HepG2 (cell line): ENCODE results near the gene NSFL1C. TPM values are rescaled to one million over a fixed set of nuclear protein-coding genes. Genes with fewer than 3 reads are reported as not detected.

Experiments
- ATRX ChIP-seq: sonication (generic); formaldehyde crosslinking; IDR thresholded peaks from 2 replicates; pipeline ENCODE4 v1.4.0; 2020; ENCODE audit warnings: missing genetic modification reagents, borderline replicate concordance
- CBX5 ChIP-seq: sonication (generic); formaldehyde crosslinking; IDR thresholded peaks from 2 replicates; pipeline ENCODE4 v1.4.0; 2020; ENCODE audit warnings: missing genetic modification reagents, borderline replicate concordance
- CHCHD3 ChIP-seq: sonication (generic); formaldehyde crosslinking; IDR thresholded peaks from 2 replicates; pipeline ENCODE4 v1.8.0; 2022; ENCODE audit warnings: mild to moderate bottlenecking, missing genetic modification reagents, moderate library complexity
- ETV5 ChIP-seq: IDR thresholded peaks from 2 replicates; pipeline ENCODE4 v1.6.1; 2018; ENCODE audit warnings: missing biosample characterization, missing genetic modification reagents, inconsistent platforms, borderline replicate concordance
- FOXA3 ChIP-seq: IDR thresholded peaks from 2 replicates; pipeline ENCODE4 v1.6.1; 2016; ENCODE audit warnings: missing genetic modification reagents, missing compliant biosample characterization
- FOXK1 ChIP-seq: sonication (generic); formaldehyde crosslinking; IDR thresholded peaks from 2 replicates; pipeline ENCODE4 v1.4.0; 2020; ENCODE audit warnings: low read depth, missing genetic modification reagents, borderline replicate concordance
- MBNL3 ChIP-seq: fragments of 250-450 bp; sonication (Bioruptor Pico); conservative IDR thresholded peaks from 2 replicates; pipeline ENCODE4 v1.8.0; 2022; ENCODE audit warnings: mild to moderate bottlenecking, inconsistent platforms
- MIXL1 ChIP-seq: IDR thresholded peaks from 2 replicates; pipeline ENCODE4 v1.6.1; 2016
- NCOA1 ChIP-seq: sonication (generic); formaldehyde crosslinking; IDR thresholded peaks from 2 replicates; pipeline ENCODE4 v1.9.0; 2021; ENCODE audit warnings: missing genetic modification reagents
- POLR2A ChIP-seq, 2 experiments: IDR thresholded peaks; 2 replicates each; pipeline ENCODE4 v1.6.1; 2011; ENCODE audit warnings: low read depth in 2 of 2, low read length in 2 of 2, mild to moderate bottlenecking in 1 of 2, moderate library complexity in 1 of 2; ENCODE audit not compliant: insufficient read depth in 1 of 2
- SP1 ChIP-seq, 2 experiments: fragments of 450-650 bp in 1 of 2; sonication (generic) in 1 of 2; formaldehyde crosslinking in 1 of 2; IDR thresholded peaks; 2 replicates each; pipeline versions ENCODE4 v1.4.0 to v1.6.1; 2016 to 2020; ENCODE audit warnings: missing genetic modification reagents in 1 of 2
- THYN1 ChIP-seq: sonication (generic); formaldehyde crosslinking; IDR thresholded peaks from 2 replicates; pipeline ENCODE4 v1.8.1; 2023; ENCODE audit warnings: low read depth, mild to moderate bottlenecking, moderate library complexity, missing genetic modification reagents, borderline replicate concordance
- YEATS2 ChIP-seq: sonication (generic); formaldehyde crosslinking; IDR thresholded peaks from 2 replicates; pipeline ENCODE4 v1.4.0; 2020; ENCODE audit warnings: missing genetic modification reagents, borderline replicate concordance
- ZNF121 ChIP-seq: sonication (generic); formaldehyde crosslinking; IDR thresholded peaks from 2 replicates; pipeline ENCODE4 v1.5.0; 2020; ENCODE audit warnings: mild to moderate bottlenecking, missing genetic modification reagents
- ZNF549 ChIP-seq: sonication (generic); formaldehyde crosslinking; IDR thresholded peaks from 2 replicates; pipeline ENCODE4 v1.5.0; 2020; ENCODE audit warnings: missing genetic modification reagents
- ZNF605 ChIP-seq: sonication (generic); formaldehyde crosslinking; IDR thresholded peaks from 2 replicates; pipeline ENCODE4 v1.8.0; 2022; ENCODE audit warnings: mild to moderate bottlenecking, missing genetic modification reagents
- ZNF678 ChIP-seq: sonication (generic); formaldehyde crosslinking; IDR thresholded peaks from 2 replicates; pipeline ENCODE4 v1.4.0; 2020; ENCODE audit warnings: mild to moderate bottlenecking, missing genetic modification reagents
- ZSCAN9 ChIP-seq: IDR thresholded peaks from 2 replicates; pipeline ENCODE4 v1.6.1; 2016; ENCODE audit warnings: borderline replicate concordance
- polyA plus RNA-seq, 8 experiments: library from polyadenylated mRNA; depleted of rRNA in 3 of 8; stranded (reverse) in 7 of 8; unstranded in 1 of 8; fragments of >200 nt; fragmentation: Illumina TruSeq in 4 of 8; extraction: Trizol in 4 of 8; gene quantifications; 2 replicates each; pipeline versions ENCODE4 v1.2.1 to v1.2.3, GENCODE V29; 2011 to 2016; ENCODE audit warnings: low read depth in 4 of 8, missing spikeins in 1 of 8, mixed read lengths in 1 of 8; ENCODE audit not compliant: insufficient read depth in 1 of 8
- total RNA-seq, 5 experiments: library from RNA; depleted of rRNA; stranded (reverse); fragments of >200 nt; fragmentation: Illumina TruSeq; extraction: Trizol; gene quantifications; 2 replicates each; pipeline ENCODE4 v1.2.3, GENCODE V29; 2016; ENCODE audit warnings: low read depth in 1 of 5
- TF ChIP-seq, protein P1 (sequence below): sonication (generic); formaldehyde crosslinking; IDR thresholded peaks from 2 replicates; pipeline ENCODE4 v1.4.0; 2020; ENCODE audit warnings: missing genetic modification reagents
- TF ChIP-seq, protein P2 (sequence below): sonication (generic); IDR thresholded peaks from 2 replicates; pipeline ENCODE4 v1.6.1; 2016; ENCODE audit warnings: low read depth, borderline replicate concordance
- TF ChIP-seq, protein P3 (sequence below): sonication (generic); formaldehyde crosslinking; IDR thresholded peaks from 2 replicates; pipeline ENCODE4 v1.4.0; 2020; ENCODE audit warnings: missing genetic modification reagents
- TF ChIP-seq, protein P4 (sequence below): sonication (generic); formaldehyde crosslinking; IDR thresholded peaks from 2 replicates; pipeline ENCODE4 v1.4.0; 2020; ENCODE audit warnings: missing genetic modification reagents

Gene NSFL1C
- total and polyA plus RNA-seq, 2 of the 13 experiments (the other 11 are each of a cell fraction or from before 2014, with no cell fraction given) = 22.9 to 62.7 TPM

DNA sequence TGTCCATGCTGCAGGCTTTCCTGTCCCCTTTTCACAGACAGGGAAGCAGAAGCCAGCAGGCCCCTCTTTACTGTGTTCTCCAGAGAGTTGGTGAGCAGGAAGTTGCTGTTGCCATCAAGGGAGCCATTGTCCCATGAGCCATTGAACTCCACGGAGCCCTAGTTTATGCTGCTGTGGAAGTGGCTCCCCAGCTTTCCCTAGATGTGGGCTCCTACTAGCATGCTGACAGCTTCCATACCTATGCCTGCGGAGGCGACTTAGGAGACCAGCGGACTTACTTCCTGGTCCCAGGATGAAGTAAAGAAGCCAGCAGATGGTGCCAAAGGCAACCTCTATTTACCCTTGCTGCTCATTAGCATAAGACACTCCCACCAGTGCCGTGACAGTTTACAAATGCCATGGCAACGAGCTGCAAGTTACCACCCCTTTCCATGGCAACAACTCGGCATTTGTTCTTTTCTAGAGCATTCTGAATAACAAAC, 43.0 kb downstream of the NSFL1C start (continued):
- TF ChIP-seq THYN1 (CRISPR knock-in tag) (no peak), ZNF549 (no peak), POLR2A (IDR thresholded peaks at IDR 0.05; ENCODE audit: insufficient read depth in 1 of 2, low read depth in 2 of 2, low read length in 2 of 2) (peak in 1 of 2 experiments; percentile 43; a peak in 1 of 4 replicates), MIXL1 (0 out of 2 replicates have a peak, but pooled peaks have one; percentile 30), MBNL3 (CRISPR knock-in tag) (no peak), ATRX (no peak), YEATS2 (CRISPR knock-in tag) (0 out of 2 replicates have a peak, but pooled peaks have one; percentile 30), CBX5 (CRISPR knock-in tag) (no peak), ZNF605 (no peak), CHCHD3 (CRISPR knock-in tag) (no peak), ZNF121 (CRISPR knock-in tag) (no peak), ZNF678 (CRISPR knock-in tag) (no peak), FOXK1 (CRISPR knock-in tag) (peak; percentile 76; the same call in 1 of the 2 replicates), SP1 (IDR thresholded peaks at IDR 0.05) (no peak), SP1 (CRISPR knock-in tag; IDR thresholded peaks at IDR 0.05) (peak; percentile 73), NCOA1 (CRISPR knock-in tag) (0 out of 2 replicates have a peak, but pooled peaks have one; percentile 61), ETV5 (peak; percentile 20; the same call in 1 of the 2 replicates), ZSCAN9 (CRISPR knock-in tag) (0 out of 2 replicates have a peak, but pooled peaks have one; percentile 32), FOXA3 (peak; percentile 80)
- TF ChIP-seq, protein P1, sequence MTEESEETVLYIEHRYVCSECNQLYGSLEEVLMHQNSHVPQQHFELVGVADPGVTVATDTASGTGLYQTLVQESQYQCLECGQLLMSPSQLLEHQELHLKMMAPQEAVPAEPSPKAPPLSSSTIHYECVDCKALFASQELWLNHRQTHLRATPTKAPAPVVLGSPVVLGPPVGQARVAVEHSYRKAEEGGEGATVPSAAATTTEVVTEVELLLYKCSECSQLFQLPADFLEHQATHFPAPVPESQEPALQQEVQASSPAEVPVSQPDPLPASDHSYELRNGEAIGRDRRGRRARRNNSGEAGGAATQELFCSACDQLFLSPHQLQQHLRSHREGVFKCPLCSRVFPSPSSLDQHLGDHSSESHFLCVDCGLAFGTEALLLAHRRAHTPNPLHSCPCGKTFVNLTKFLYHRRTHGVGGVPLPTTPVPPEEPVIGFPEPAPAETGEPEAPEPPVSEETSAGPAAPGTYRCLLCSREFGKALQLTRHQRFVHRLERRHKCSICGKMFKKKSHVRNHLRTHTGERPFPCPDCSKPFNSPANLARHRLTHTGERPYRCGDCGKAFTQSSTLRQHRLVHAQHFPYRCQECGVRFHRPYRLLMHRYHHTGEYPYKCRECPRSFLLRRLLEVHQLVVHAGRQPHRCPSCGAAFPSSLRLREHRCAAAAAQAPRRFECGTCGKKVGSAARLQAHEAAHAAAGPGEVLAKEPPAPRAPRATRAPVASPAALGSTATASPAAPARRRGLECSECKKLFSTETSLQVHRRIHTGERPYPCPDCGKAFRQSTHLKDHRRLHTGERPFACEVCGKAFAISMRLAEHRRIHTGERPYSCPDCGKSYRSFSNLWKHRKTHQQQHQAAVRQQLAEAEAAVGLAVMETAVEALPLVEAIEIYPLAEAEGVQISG (CRISPR knock-in tag) = peak; percentile 35; the same call in 1 of the 2 replicates
- TF ChIP-seq, protein P2, sequence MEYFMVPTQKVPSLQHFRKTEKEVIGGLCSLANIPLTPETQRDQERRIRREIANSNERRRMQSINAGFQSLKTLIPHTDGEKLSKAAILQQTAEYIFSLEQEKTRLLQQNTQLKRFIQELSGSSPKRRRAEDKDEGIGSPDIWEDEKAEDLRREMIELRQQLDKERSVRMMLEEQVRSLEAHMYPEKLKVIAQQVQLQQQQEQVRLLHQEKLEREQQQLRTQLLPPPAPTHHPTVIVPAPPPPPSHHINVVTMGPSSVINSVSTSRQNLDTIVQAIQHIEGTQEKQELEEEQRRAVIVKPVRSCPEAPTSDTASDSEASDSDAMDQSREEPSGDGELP = no peak; the same call in 1 of the 2 replicates
- TF ChIP-seq, protein P3, sequence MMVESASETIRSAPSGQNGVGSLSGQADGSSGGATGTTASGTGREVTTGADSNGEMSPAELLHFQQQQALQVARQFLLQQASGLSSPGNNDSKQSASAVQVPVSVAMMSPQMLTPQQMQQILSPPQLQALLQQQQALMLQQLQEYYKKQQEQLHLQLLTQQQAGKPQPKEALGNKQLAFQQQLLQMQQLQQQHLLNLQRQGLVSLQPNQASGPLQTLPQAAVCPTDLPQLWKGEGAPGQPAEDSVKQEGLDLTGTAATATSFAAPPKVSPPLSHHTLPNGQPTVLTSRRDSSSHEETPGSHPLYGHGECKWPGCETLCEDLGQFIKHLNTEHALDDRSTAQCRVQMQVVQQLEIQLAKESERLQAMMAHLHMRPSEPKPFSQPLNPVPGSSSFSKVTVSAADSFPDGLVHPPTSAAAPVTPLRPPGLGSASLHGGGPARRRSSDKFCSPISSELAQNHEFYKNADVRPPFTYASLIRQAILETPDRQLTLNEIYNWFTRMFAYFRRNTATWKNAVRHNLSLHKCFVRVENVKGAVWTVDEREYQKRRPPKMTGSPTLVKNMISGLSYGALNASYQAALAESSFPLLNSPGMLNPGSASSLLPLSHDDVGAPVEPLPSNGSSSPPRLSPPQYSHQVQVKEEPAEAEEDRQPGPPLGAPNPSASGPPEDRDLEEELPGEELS (CRISPR knock-in tag) = peak; percentile 43; the same call in 1 of the 2 replicates
- TF ChIP-seq, protein P4, sequence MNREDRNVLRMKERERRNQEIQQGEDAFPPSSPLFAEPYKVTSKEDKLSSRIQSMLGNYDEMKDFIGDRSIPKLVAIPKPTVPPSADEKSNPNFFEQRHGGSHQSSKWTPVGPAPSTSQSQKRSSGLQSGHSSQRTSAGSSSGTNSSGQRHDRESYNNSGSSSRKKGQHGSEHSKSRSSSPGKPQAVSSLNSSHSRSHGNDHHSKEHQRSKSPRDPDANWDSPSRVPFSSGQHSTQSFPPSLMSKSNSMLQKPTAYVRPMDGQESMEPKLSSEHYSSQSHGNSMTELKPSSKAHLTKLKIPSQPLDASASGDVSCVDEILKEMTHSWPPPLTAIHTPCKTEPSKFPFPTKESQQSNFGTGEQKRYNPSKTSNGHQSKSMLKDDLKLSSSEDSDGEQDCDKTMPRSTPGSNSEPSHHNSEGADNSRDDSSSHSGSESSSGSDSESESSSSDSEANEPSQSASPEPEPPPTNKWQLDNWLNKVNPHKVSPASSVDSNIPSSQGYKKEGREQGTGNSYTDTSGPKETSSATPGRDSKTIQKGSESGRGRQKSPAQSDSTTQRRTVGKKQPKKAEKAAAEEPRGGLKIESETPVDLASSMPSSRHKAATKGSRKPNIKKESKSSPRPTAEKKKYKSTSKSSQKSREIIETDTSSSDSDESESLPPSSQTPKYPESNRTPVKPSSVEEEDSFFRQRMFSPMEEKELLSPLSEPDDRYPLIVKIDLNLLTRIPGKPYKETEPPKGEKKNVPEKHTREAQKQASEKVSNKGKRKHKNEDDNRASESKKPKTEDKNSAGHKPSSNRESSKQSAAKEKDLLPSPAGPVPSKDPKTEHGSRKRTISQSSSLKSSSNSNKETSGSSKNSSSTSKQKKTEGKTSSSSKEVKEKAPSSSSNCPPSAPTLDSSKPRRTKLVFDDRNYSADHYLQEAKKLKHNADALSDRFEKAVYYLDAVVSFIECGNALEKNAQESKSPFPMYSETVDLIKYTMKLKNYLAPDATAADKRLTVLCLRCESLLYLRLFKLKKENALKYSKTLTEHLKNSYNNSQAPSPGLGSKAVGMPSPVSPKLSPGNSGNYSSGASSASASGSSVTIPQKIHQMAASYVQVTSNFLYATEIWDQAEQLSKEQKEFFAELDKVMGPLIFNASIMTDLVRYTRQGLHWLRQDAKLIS = no peak
